Measurements from ENCODE around the gene LYPD6B.

- TF ChIP-seq EP300 (IDR thresholded peaks at IDR 0.05; ENCODE audit: borderline replicate concordance): no peak
- TF ChIP-seq ZBTB7A (IDR thresholded peaks at IDR 0.05; ENCODE audit: low read depth): no peak
- TF ChIP-seq FOXM1 (IDR thresholded peaks at IDR 0.05; ENCODE audit: borderline replicate concordance, low read depth): no peak
- no peak for TF ChIP-seq USF1 (IDR thresholded peaks at IDR 0.05)
- TF ChIP-seq MAX (IDR thresholded peaks at IDR 0.05): no peak
- TF ChIP-seq YY1 (IDR thresholded peaks at IDR 0.05; ENCODE audit: low read depth): no peak
- TF ChIP-seq TAF1 (IDR thresholded peaks at IDR 0.05; ENCODE audit: low read depth): no peak
These were observed 6.0 kb downstream of the LYPD6B start for GRCh38 chr2:149044500-149044899.

All from Ishikawa (cell line).